NCI-H446 (cell line): ENCODE data around the gene TMEM87A.
"Not testable (repeated sequence)": the region's sequence is repeated elsewhere in the genome, so short reads cannot be mapped to it uniquely, and the experiment has no call there.

Experiments used
- DNase-seq, 2 experiments: peaks; one replicate each; lab custom pipeline; 2025; lab: John Stamatoyannopoulos, UW

The TMEM87A gene

DNA sequence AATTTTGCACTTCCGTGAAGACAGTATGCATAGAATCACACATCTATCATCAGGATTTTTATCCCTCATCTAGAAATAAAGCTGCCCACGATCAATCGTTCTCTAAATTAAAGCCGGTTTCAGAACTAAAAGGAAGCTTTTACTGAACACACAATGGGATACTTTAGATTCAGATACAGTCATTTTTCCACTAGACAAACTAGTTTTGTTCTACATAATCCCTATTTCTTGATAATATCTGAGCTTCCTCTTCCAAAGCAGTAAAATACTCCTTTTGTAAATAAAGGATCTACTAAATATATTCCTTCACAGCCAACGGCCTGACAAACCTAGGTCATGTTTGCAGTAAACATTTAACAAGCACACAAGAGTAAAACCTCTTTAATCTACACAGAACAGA, 2.2 kb downstream of the TMEM87A start:
- no peak for DNase-seq

DNA sequence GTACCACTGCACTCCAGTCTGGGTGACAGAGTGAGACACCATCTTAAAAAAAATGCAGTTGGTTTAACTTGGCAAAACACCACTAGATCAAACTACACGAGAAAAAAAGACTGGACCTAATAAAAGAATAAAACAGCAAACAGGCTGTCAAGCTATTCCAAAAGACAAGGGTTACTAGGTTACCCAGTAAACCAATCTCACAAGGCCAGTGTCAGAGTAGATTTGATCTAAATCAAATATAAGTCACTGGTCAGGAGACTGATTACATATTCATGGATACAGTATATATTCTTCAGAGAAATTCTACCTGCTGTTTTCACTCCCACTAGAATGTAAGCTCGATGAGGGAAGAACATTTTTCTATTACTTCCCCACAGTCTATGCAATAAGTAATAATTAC, 2.7 kb downstream of the TMEM87A start:
- no peak for DNase-seq

- no peak for DNase-seq
These were observed 5.9 kb downstream of the TMEM87A start for GRCh38 chr15:42267286-42267685.

GRCh38 chr15:42264795-42265194, 8.4 kb downstream of the TMEM87A start:
- DNase-seq = no peak

GRCh38 chr15:42253300-42253699, 19.9 kb downstream of the TMEM87A start:
- DNase-seq = no peak

- no peak for DNase-seq
These were observed 32.4 kb downstream of the TMEM87A start for GRCh38 chr15:42240823-42241222.

DNA sequence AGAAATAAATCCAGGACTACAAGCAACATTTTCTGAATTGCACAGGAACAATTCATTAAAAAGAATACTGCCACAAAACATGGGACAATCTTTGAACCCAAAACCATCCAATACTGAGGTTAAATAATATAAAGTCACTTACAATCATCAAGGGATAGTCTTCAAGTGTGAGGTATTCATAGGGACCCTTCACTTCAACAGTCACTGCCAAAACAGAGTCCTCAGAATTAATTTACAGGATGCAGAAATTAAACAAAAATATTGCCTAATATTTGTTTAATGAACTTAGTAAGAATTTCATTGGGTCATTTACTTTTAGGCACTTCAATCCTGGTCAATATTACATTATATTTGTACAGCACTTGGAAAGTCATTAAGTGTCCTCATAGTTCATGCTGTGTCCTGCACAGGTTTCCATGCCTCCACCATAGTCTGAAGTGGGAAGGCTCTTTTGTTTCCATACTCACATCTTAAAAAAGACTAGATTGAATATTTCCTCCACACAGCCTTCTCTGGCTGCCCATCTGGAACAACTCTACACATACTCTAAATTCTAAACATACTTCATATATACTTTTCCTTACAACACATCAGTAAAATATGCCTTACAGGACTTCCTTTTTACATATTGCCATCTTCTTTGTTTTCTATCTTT, 33.6 kb downstream of the TMEM87A start:
- DNase-seq = no peak

- no peak for DNase-seq
These were observed 40.1 kb downstream of the TMEM87A start for GRCh38 chr15:42233107-42233506.

DNA sequence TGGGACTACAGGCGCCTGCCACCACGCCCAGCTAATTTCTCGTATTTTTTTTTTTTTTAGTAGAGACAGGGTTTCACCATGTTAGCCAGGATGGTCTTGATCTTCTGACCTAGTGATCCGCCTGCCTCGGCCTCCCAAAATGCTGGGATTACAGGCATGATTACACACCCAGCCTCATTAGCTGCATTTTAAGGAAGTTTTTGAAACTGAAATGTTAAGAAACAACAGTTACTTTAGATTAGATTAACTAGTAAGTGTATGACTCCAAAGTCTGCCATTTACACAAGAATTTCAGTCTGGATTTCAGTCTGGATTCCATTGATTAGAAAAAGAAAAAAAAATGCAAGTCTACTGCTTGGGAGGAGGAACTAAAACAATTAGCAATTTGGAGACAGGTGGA, 40.6 kb downstream of the TMEM87A start:
- DNase-seq = no peak

DNA sequence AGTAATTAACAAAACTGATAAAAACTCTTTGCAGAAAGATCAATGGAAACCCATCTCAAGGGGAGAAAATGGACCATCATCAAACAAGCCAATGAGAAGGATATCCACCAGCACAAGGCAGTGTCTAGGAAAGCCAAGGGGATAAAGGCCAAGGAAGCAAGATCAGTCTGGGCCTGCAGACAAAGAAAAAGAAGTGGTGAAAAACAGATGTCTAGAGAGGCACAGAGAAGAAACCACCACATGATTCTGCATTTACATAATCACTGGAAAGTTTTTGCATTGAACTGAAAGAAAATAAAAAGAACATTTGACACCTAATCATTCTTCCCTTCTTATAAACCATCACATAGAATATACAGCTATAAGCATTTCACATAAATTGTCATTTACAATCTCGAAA, 42.1 kb downstream of the TMEM87A start:
- no peak for DNase-seq

- not testable (repeated sequence) for DNase-seq
These were observed 44.3 kb downstream of the TMEM87A start for GRCh38 chr15:42228981-42229380.

DNA sequence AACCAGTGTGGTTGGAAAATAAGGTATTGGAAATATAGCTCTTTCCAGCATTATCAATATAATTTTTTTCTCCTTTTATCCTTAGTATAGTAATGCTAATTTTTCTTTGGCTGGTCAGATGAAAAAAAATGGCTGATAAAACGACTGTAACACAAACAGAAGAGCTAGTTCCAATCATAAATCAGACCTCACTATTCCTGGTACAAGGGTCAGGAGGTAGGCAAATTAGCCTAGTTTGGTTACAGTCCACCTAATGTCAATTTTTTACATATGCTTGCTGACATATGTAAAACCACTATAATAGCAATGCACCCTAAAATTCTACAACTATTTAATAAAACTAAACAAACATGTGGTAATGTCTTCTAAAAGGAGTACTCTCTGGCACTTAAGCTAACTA, 45.2 kb downstream of the TMEM87A start:
- no peak for DNase-seq

DNA sequence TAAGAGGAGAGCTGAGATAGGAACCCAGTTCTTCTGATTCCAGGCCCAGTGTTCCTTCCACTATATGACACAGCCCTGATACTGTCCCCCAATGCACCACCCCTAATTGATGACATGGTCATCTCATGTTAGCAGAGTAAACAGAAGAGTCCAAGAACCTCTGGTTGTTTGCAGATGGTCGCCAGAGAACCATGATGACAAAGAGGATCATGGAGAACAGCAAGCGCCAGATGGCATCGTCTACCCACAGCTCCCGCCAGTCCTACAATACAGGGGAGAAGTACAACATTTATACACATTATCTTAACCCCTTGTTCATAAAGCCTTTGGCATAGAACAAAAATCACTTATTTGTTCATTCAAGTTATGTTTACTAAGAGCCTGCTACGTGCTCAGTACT, 46.6 kb downstream of the TMEM87A start:
- no peak for DNase-seq

- DNase-seq = no peak
These were observed 53.0 kb downstream of the TMEM87A start for GRCh38 chr15:42220216-42220615.

DNA sequence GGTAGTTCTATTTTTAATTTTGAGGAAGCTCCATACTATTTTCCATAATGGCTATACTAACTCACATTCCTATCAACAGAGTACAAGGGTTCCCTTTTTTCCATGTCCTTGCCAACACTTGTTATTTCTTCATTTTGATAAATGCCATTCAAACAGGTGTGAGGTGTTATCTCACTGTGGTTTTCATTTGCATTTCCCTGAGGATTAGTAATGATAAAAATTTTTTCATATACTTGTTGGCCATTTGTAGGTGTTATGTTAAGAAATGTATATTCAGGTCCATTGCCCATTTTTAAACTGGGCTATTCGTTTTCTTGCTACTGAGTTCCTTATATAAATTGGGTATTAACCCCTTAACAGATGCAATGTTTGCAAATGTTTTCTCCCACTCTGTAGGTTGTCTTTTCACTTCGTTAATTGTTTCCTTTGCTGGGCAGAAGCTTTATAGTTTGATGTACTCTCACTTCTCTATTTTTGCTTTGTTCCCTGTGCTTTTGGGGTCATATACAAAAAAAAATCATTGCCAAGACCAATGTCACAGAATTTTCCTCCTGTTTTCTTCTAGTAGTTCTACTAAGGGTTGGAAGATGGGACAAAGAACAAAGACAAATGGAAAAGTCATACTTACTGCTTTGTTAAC, 54.2 kb downstream of the TMEM87A start:
- no peak for DNase-seq

DNA sequence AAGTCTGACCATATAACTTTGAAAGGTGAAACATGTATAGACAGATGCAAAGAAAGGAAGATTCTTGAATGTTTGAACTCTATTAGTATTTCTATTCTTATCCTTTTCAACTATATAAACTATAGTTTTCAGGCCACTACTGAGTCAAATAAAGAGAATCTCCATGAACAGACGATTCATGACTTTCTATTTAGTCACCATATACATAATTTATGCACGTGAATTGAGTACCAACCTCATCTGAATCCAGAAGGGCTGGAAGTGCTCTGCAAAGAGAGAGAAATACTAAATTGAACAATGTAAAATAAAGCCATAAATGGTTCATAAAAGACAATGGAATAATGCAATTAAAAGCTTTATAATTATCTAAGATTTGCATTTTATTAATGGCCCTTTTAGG, 55.7 kb downstream of the TMEM87A start:
- DNase-seq = no peak

DNA sequence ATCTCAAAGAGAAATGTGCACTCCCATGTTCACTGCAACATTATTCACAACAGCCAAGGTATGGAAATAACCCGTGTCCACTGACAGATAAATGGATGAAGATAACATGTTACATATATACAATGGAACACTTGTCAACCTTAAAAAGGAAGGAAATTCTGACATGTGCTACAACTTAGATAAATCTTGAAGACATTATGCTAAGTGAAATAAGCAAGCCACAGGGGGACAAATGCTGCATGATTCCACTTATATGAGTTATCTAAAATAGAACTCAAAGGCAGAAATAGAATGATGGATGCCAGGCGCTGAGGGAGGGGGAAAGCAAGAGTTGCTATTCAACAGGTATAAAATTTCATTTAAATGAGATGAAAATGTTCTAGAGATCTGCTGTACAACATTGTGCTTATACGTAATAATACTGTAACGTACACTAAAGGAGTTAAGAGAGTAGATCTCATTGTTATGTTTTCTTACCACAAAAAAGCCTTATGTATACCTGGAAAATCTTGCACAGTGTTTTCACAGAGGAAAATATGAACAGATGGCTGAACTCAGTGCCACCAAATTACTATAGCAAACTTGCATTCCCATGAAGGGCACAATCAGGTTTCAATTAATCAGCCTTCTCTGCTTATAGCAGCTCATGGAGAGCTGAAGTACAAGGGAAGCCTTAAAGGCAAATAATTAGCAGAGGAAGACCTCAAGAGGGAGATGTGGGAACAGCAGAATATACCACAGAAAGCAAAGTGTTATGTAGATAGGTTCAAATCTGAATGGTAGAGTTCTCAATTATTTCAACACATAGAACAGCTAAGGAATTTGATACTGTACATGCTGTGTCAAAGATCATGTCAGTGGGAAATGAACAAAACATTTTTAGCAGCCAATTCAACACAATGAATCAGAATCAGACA, 57.1 kb downstream of the TMEM87A start:
- DNase-seq = no peak

- DNase-seq = no peak
These were observed 58.6 kb downstream of the TMEM87A start for GRCh38 chr15:42214600-42214999.

GRCh38 chr15:42213511-42213910, 59.7 kb downstream of the TMEM87A start:
- DNase-seq = no peak

DNA sequence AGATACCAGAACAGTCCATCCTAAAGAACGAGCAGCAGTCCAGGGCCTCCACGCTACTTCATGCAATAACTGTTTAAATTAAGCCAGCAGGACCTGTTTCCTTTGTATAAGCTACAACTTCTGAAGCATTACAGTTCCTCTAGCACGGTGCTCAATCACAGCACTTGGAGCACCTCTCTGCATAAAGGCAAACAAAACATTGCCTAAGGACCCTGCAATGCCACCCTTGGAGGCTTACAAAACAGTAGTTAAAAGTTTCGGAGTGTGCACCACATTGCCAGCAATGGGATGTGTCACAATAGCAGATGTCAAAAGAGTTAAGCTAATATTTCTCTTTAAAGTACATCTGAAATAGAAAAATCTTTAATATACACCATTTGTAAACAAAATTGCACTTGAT, 62.5 kb downstream of the TMEM87A start:
- no peak for DNase-seq

- peak; percentile 39 to 75 for DNase-seq
These were observed 65.3 kb downstream of the TMEM87A start, which contains the start of gene VPS39 for GRCh38 chr15:42207674-42208579. VPS39 (minus strand) TSS chr15:42208304; CDS start chr15:42208153, 151 bp downstream.

GRCh38 chr15:42206406-42206805, 66.8 kb downstream of the TMEM87A start:
- DNase-seq = no peak
